ENCODE measurements around the gene ARF6. TPM values are rescaled to one million over a fixed set of nuclear protein-coding genes. Genes with fewer than 3 reads are reported as not detected.
A peak's percentile ranks its signal among the peaks of the same experiment; 100 is the strongest.

The ARF6 gene
- 55.3 TPM for total RNA-seq (ENCODE audit: unreplicated experiment)
- long read RNA-seq, transcript ARF6-201 (2 exons, 3,865 nt): major isoform, 19 of 34 reads
- long read RNA-seq, partial matches to known transcripts: 0 of 34 reads
- long read RNA-seq, other reads (novel, unspliced or antisense): 15 of 34 reads

- DNase-seq (ENCODE audit: low spot score): peak; percentile 98
- Mint-ChIP-seq H3K4me1 (ENCODE audit: unreplicated experiment) (peaks cover 35% of the 10 kb centered on the region), H3K27ac (ENCODE audit: unreplicated experiment) (peak within 1 kb of the TSS; percentile 100), H3K4me3 (ENCODE audit: unreplicated experiment) (peak within 1 kb of the TSS; percentile 99), H3K27me3 (ENCODE audit: unreplicated experiment) (peaks cover 11% of the 10 kb centered on the region), H3K9me3 (ENCODE audit: unreplicated experiment) (peaks cover 4% of the 10 kb centered on the region), H3K36me3 (ENCODE audit: low read depth, unreplicated experiment) (peaks cover 28% of the 10 kb centered on the region)
- TF ChIP-seq, protein P1, sequence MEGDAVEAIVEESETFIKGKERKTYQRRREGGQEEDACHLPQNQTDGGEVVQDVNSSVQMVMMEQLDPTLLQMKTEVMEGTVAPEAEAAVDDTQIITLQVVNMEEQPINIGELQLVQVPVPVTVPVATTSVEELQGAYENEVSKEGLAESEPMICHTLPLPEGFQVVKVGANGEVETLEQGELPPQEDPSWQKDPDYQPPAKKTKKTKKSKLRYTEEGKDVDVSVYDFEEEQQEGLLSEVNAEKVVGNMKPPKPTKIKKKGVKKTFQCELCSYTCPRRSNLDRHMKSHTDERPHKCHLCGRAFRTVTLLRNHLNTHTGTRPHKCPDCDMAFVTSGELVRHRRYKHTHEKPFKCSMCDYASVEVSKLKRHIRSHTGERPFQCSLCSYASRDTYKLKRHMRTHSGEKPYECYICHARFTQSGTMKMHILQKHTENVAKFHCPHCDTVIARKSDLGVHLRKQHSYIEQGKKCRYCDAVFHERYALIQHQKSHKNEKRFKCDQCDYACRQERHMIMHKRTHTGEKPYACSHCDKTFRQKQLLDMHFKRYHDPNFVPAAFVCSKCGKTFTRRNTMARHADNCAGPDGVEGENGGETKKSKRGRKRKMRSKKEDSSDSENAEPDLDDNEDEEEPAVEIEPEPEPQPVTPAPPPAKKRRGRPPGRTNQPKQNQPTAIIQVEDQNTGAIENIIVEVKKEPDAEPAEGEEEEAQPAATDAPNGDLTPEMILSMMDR (IDR thresholded peaks at IDR 0.05; ENCODE audit: unreplicated experiment): no peak
These were observed at the start of gene ARF6 for GRCh38 chr14:49892636-49893308. TSS of gene ARF6 (plus strand) at chr14:49893082. CDS start at chr14:49893737, 655 bp downstream.

DNA sequence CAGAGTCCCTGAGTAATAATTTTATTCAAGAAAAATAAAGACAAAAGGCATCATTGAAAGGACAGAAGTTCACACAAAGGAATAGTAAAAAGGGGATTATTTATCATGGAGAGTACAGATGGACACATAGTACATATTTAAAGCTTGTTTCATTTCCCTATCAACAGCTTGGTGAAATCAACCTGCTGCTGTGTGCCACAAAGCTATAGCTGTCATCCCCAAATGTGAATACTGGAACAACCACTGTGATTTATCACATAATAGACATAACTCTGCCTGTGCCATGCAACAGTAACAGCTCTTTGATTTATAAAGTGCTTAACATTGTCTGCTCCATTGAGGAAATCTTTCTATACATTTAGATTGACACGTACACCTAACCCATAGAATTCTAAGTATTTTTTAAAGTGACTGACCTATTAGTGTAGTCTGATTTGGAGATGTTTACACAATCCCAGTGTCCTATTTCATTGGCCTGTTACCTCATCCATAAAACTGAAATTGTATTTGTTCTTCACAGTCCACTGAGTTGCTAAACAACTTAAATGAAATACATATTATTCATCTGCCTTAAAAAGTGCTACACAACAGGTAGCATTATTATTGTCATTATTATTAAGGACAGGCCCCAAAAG is 43.6 kb upstream of the ARF6 start:
- H3K36me3 Mint-ChIP-seq (ENCODE audit: low read depth, unreplicated experiment): peaks cover 27% of the 10 kb centered on the region
- H3K27me3 Mint-ChIP-seq (ENCODE audit: unreplicated experiment): peaks cover 8% of the 10 kb centered on the region
- no peak overlapping the region for H3K4me3 Mint-ChIP-seq (ENCODE audit: unreplicated experiment)
- H3K9me3 Mint-ChIP-seq (ENCODE audit: unreplicated experiment): no peaks in the 10 kb centered on the region
- peak overlapping the region; percentile 4 for H3K27ac Mint-ChIP-seq (ENCODE audit: unreplicated experiment)
- H3K4me1 Mint-ChIP-seq (ENCODE audit: unreplicated experiment): peaks cover 19% of the 10 kb centered on the region
- TF ChIP-seq, protein P1 (IDR thresholded peaks at IDR 0.05; ENCODE audit: unreplicated experiment): no peak
- no peak for DNase-seq (ENCODE audit: low spot score)

DNA sequence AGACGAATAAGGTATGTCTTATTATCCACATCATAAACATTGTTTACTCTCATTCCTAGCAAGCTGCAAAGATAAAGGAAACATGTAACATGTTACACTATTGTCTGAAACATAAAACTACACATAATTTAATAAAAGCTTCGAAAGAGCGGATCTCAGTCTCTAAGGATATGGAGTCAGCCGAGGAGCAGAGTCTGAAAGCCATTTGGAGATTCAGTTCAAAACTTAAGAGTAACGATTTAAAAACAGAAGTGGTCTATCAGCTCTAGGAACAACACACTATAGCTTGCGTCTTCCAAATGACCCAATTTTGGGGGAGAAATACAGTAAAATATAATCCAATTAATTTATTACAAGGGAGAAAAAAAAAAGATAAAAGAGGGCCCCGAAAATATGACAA is 41.1 kb upstream of the ARF6 start:
- peak overlapping the region; percentile 99 for H3K4me3 Mint-ChIP-seq (ENCODE audit: unreplicated experiment)
- TF ChIP-seq, protein P1 (IDR thresholded peaks at IDR 0.05; ENCODE audit: unreplicated experiment): no peak
- DNase-seq (ENCODE audit: low spot score): no peak
- H3K27ac Mint-ChIP-seq (ENCODE audit: unreplicated experiment): peak overlapping the region; percentile 100
- H3K36me3 Mint-ChIP-seq (ENCODE audit: low read depth, unreplicated experiment): peaks cover 16% of the 10 kb centered on the region
- H3K9me3 Mint-ChIP-seq (ENCODE audit: unreplicated experiment): no peaks in the 10 kb centered on the region
- H3K27me3 Mint-ChIP-seq (ENCODE audit: unreplicated experiment): peaks cover 8% of the 10 kb centered on the region
- H3K4me1 Mint-ChIP-seq (ENCODE audit: unreplicated experiment): peaks cover 19% of the 10 kb centered on the region

DNA sequence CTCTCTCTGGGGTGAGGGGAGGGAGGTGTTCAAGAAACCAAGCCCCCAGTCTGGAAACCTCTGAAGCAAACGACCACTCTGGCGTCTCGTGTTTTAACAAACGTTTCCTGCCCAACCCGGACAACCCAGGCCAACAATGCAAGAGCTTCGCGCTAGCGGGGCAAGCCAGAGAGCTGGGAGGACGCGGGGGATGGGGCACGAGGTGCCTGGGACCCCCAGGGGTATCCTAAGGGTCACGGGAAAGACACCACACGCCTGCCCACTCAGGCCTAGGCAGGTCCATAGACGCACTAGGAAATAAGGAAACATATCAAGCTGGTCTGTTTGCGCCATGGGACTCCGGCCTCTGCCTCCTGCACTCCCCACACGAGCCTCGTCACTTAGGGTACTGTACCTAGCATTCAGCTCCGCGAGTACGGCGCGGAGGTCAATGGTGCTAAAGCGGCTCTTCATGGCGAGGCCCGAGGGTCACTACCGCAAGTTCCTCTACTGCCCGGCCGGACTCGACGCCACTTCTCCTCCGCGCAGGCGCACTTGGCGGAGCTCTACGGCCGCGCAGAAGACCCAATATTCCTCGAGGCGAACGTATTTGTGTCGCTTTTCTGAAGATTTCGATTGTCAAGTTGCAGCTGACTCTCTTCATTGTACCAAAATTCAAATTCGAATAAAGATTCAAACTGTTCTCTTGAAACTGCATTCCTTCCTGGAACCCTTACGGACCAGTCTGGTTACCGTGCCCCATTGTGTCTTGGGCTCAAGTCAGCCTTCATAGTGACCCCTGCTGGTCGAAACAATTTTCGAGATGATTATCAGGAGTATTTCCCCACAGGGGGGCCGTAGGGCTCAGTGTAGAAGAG is 40.4 kb upstream of the ARF6 start, which contains the start of gene NEMF:
NEMF (minus strand) TSS at position 488 of the 857 bp plus-strand sequence; CDS start at position 453, 35 bp downstream.
- DNase-seq (ENCODE audit: low spot score): peak; percentile 87
- Mint-ChIP-seq H3K4me3 (ENCODE audit: unreplicated experiment) (peak within 1 kb of the TSS; percentile 99), H3K27ac (ENCODE audit: unreplicated experiment) (peak within 1 kb of the TSS; percentile 100), H3K36me3 (ENCODE audit: low read depth, unreplicated experiment) (peaks cover 13% of the 10 kb centered on the region), H3K27me3 (ENCODE audit: unreplicated experiment) (peaks cover 8% of the 10 kb centered on the region), H3K9me3 (ENCODE audit: unreplicated experiment) (no peaks in the 10 kb centered on the region), H3K4me1 (ENCODE audit: unreplicated experiment) (peaks cover 19% of the 10 kb centered on the region)
- TF ChIP-seq, protein P1 (IDR thresholded peaks at IDR 0.05; ENCODE audit: unreplicated experiment): peak; percentile 70

Data from endothelial cell (in vitro differentiated cells).